ENCODE measurements around the gene MRPL16.

GRCh38 chr11:59792507-59792906, 18.1 kb downstream of the MRPL16 start:
- TF ChIP-seq POLR2AphosphoS5 (IDR thresholded peaks at IDR 0.05), result no peak
- TF ChIP-seq CTCF (IDR thresholded peaks at IDR 0.05), result no peak
- no peak for TF ChIP-seq POLR2A (IDR thresholded peaks at IDR 0.05; ENCODE audit: low read depth)
- no peak for TF ChIP-seq EP300 (IDR thresholded peaks at IDR 0.05)

Measured in esophagus muscularis mucosa (tissue), 4 donors.